ENCODE measurements around the gene SLC16A6. TPM values are rescaled to one million over a fixed set of nuclear protein-coding genes. Genes with fewer than 3 reads are reported as not detected.

The SLC16A6 gene
- total RNA-seq, 1 experiment from 2014 or later: 0.22 TPM

- TF ChIP-seq E2F4 (CRISPR knock-in tag; IDR thresholded peaks at IDR 0.05; ENCODE audit: borderline replicate concordance, low read depth): no peak
- no peak for TF ChIP-seq ZNF232 (CRISPR knock-in tag; IDR thresholded peaks at IDR 0.05)
- TF ChIP-seq MLX (CRISPR knock-in tag; IDR thresholded peaks at IDR 0.05): no peak
- TF ChIP-seq ZSCAN18 (CRISPR knock-in tag; IDR thresholded peaks at IDR 0.05): no peak
Observed at GRCh38 chr17:68298601-68299000, 7.7 kb upstream of the SLC16A6 start (continued).

- peaks cover 53% of the 10 kb centered on the region for H3K4me1 Mint-ChIP-seq
- TF ChIP-seq TEAD4 (CRISPR knock-in tag; IDR thresholded peaks at IDR 0.05) (no peak), KAT7 (CRISPR knock-in tag; IDR thresholded peaks at IDR 0.05; ENCODE audit: borderline replicate concordance) (no peak), TEAD1 (CRISPR knock-in tag; IDR thresholded peaks at IDR 0.05) (no peak), CDX4 (CRISPR knock-in tag; IDR thresholded peaks at IDR 0.05; ENCODE audit: borderline replicate concordance) (no peak), TP53 (CRISPR knock-in tag; IDR thresholded peaks at IDR 0.05) (no peak), CREB1 (CRISPR knock-in tag; IDR thresholded peaks at IDR 0.05) (no peak), ZNF263 (CRISPR knock-in tag; IDR thresholded peaks at IDR 0.05; ENCODE audit: low read depth) (no peak), CBFB (CRISPR knock-in tag; IDR thresholded peaks at IDR 0.05; ENCODE audit: low read depth) (no peak), EMX1 (CRISPR knock-in tag; IDR thresholded peaks at IDR 0.05) (no peak)
- TF ChIP-seq, protein P1, sequence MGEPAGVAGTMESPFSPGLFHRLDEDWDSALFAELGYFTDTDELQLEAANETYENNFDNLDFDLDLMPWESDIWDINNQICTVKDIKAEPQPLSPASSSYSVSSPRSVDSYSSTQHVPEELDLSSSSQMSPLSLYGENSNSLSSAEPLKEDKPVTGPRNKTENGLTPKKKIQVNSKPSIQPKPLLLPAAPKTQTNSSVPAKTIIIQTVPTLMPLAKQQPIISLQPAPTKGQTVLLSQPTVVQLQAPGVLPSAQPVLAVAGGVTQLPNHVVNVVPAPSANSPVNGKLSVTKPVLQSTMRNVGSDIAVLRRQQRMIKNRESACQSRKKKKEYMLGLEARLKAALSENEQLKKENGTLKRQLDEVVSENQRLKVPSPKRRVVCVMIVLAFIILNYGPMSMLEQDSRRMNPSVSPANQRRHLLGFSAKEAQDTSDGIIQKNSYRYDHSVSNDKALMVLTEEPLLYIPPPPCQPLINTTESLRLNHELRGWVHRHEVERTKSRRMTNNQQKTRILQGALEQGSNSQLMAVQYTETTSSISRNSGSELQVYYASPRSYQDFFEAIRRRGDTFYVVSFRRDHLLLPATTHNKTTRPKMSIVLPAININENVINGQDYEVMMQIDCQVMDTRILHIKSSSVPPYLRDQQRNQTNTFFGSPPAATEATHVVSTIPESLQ (CRISPR knock-in tag; IDR thresholded peaks at IDR 0.05): no peak
- TF ChIP-seq, protein P2, sequence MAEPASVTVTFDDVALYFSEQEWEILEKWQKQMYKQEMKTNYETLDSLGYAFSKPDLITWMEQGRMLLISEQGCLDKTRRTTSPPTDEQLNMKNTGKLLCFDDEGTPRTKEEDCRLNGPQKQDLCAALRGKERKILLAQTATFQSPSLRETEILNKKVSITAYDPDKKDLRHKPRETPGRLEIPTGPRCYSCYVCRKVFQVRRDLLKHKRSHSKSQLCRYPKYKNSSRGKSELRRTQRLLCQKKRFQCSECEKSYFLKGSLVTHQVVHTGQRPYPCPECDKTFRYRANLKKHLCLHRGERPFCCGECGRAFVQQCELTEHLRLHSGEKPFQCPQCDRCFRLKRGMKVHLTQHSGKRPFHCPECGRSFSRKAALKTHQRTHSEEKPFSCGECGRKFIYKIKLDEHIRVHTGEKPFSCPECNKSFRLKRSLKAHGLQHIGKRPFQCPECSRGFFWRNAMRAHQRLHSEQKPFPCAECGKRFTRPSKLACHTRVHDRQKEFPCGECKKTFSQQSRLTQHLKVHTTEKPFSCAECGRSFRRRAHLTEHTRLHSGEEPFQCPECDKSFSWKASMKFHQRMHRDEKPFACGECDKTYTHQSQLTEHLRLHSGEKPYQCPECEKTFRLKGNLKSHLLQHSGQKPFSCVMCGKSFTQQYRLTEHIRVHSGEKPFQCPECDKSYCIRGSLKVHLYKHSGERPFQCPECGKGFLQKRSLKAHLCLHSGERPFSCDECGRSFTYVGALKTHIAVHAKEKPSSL (CRISPR knock-in tag; conservative IDR thresholded peaks at IDR 0.05): no peak
- ChIA-PET POLR2A (interaction anchor here (0.8 kb wide), 1 partner anchor 102 kb away, joined by 3 read pairs; no protein-coding TSS in a partner anchor), CTCF (interaction anchor here (1.7 kb wide), 2 partner anchors 135 to 139 kb away, joined by 4 read pairs; no protein-coding TSS in a partner anchor)
- ATAC-seq (no peak), DNase-seq (ENCODE audit: low spot score) (no peak)
- H3K9me3 Mint-ChIP-seq: peaks cover 11% of the 10 kb centered on the region
- H3K27me3 Mint-ChIP-seq (ENCODE audit: low read depth): peaks cover 19% of the 10 kb centered on the region
- H3K4me3 Mint-ChIP-seq: no peak overlapping the region
- no peaks in the 10 kb centered on the region for H3K36me3 Mint-ChIP-seq
- H3K27ac Mint-ChIP-seq: no peak overlapping the region
Observed at GRCh38 chr17:68297195-68297594, 6.3 kb upstream of the SLC16A6 start.
